Liver (tissue), 9 donors: ENCODE measurements around the gene BORCS8. TPM values are rescaled to one million over a fixed set of nuclear protein-coding genes. Genes with fewer than 3 reads are reported as not detected.

Experiments used
- DNase-seq: peaks from one replicate; pipeline ENCODE4 v3.0.0-alpha.2; 2017; ENCODE audit warnings: low spot score
- H3K27ac ChIP-seq, 2 donors: one replicate each; pipeline ENCODE4 v1.7.0; 2013; ENCODE audit warnings: inconsistent platforms in 2 of 2, low read length in 2 of 2, control low read depth in 1 of 2, low read depth in 1 of 2, mild to moderate bottlenecking in 1 of 2
- H3K27me3 ChIP-seq, 4 donors: one replicate each; pipeline versions ENCODE4 v1.6.1 to v1.7.0; 2013; ENCODE audit warnings: low read length in 3 of 4, inconsistent platforms in 1 of 4, mild to moderate bottlenecking in 1 of 4, moderate library complexity in 1 of 4; ENCODE audit not compliant: control insufficient read depth in 4 of 4, insufficient read depth in 4 of 4
- H3K36me3 ChIP-seq, 4 donors: one replicate each; pipeline versions ENCODE4 v1.6.1 to v1.7.0; 2013; ENCODE audit warnings: low read length in 3 of 4, mild to moderate bottlenecking in 3 of 4, low read depth in 1 of 4, moderate library complexity in 1 of 4; ENCODE audit not compliant: control insufficient read depth in 4 of 4, insufficient read depth in 3 of 4
- H3K4me1 ChIP-seq, 4 donors: one replicate each; pipeline versions ENCODE4 v1.6.1 to v1.7.0; 2013; ENCODE audit warnings: low read length in 3 of 4, mild to moderate bottlenecking in 3 of 4, moderate library complexity in 1 of 4; ENCODE audit not compliant: control insufficient read depth in 4 of 4, insufficient read depth in 4 of 4
- H3K4me3 ChIP-seq, 3 donors: one replicate each; pipeline versions ENCODE4 v1.6.1 to v1.7.0; 2013; ENCODE audit warnings: low read length in 3 of 3, control low read depth in 1 of 3, low read depth in 1 of 3, mild to moderate bottlenecking in 1 of 3
- H3K9ac ChIP-seq, 2 donors: one replicate each; pipeline ENCODE4 v1.7.0; 2013; ENCODE audit warnings: low read length in 2 of 2, mild to moderate bottlenecking in 2 of 2, moderate library complexity in 2 of 2, control low read depth in 1 of 2, low read depth in 1 of 2
- H3K9me3 ChIP-seq, 4 donors: one replicate each; pipeline versions ENCODE4 v1.6.1 to v1.7.0; 2013; ENCODE audit warnings: low read length in 3 of 4; ENCODE audit not compliant: control insufficient read depth in 4 of 4
- EGR1 ChIP-seq, 2 donors: IDR thresholded peaks; 2 replicates each; pipeline ENCODE4 v1.6.1; 2016 to 2018; ENCODE audit warnings: antibody characterized with exemption in 2 of 2, low read depth in 2 of 2
- FOXA1 ChIP-seq: IDR thresholded peaks from 2 replicates; pipeline ENCODE4 v1.6.1; 2016; ENCODE audit warnings: antibody characterized with exemption
- FOXA2 ChIP-seq: IDR thresholded peaks from 2 replicates; pipeline ENCODE4 v1.6.1; 2016; ENCODE audit warnings: antibody characterized with exemption
- GABPA ChIP-seq, 2 donors: IDR thresholded peaks in 1 of 2; conservative IDR thresholded peaks in 1 of 2; 2 replicates each; pipeline ENCODE4 v1.6.1; 2016; ENCODE audit warnings: antibody characterized with exemption in 2 of 2, mild to moderate bottlenecking in 1 of 2, moderate library complexity in 1 of 2
- HNF4A ChIP-seq, 2 donors: conservative IDR thresholded peaks; 2 replicates each; pipeline ENCODE4 v1.6.1; 2016; ENCODE audit warnings: antibody characterized with exemption in 2 of 2, mild to moderate bottlenecking in 2 of 2
- HNF4G ChIP-seq: IDR thresholded peaks from 2 replicates; pipeline ENCODE4 v1.6.1; 2016; ENCODE audit warnings: antibody characterized with exemption
- JUND ChIP-seq, 2 donors: IDR thresholded peaks; 2 replicates each; pipeline ENCODE4 v1.6.1; 2016; ENCODE audit warnings: antibody characterized with exemption in 2 of 2
- NR2F2 ChIP-seq: IDR thresholded peaks from 2 replicates; pipeline ENCODE4 v1.6.1; 2016; ENCODE audit warnings: antibody characterized with exemption
- RAD21 ChIP-seq, 2 donors: IDR thresholded peaks; 2 replicates each; pipeline ENCODE4 v1.6.1; 2016; ENCODE audit warnings: antibody characterized with exemption in 2 of 2, mild to moderate bottlenecking in 2 of 2
- RXRA ChIP-seq, 2 donors: IDR thresholded peaks; 2 replicates each; pipeline ENCODE4 v1.6.1; 2017 to 2018; ENCODE audit warnings: antibody characterized with exemption in 2 of 2, mild to moderate bottlenecking in 1 of 2
- SP1 ChIP-seq: IDR thresholded peaks from 2 replicates; pipeline ENCODE4 v1.6.1; 2018; ENCODE audit warnings: antibody characterized with exemption, mild to moderate bottlenecking
- TAF1 ChIP-seq: conservative IDR thresholded peaks from 2 replicates; pipeline ENCODE4 v1.6.1; 2016; ENCODE audit warnings: antibody characterized with exemption, mild to moderate bottlenecking
- YY1 ChIP-seq: IDR thresholded peaks from 2 replicates; pipeline ENCODE4 v1.6.1; 2016; ENCODE audit warnings: antibody characterized with exemption, mild to moderate bottlenecking
- WGBS: extraction: QIAGEN DNeasy Blood & Tissue Kit; methylation state at CpG from one replicate; pipeline ENCODE4 v1.1.7; 2013; 5-methylcytosine and 5-hydroxymethylcytosine counted together
- polyA plus RNA-seq, 2 donors: library from polyadenylated mRNA; stranded (reverse) in 1 of 2; unstranded in 1 of 2; fragments of 200-250 nt in 1 of 2; fragments of >200 nt in 1 of 2; fragmentation: Nextera tagmentation in 1 of 2; extraction: Ambion mirVana in 1 of 2; gene quantifications; one replicate each; pipeline versions ENCODE4 v1.2.1 to v1.2.3, GENCODE V29; 2013 to 2015
- total RNA-seq, 2 donors: library from RNA; depleted of rRNA; stranded (reverse); fragments of >200 nt; gene quantifications; one replicate each; pipeline ENCODE4 v1.2.3, GENCODE V29; 2014
- TF ChIP-seq, protein P1 (sequence below): IDR thresholded peaks from 2 replicates; pipeline ENCODE4 v1.6.1; 2016; ENCODE audit warnings: antibody characterized with exemption, mild to moderate bottlenecking
- TF ChIP-seq, protein P2 (sequence below): IDR thresholded peaks from 2 replicates; pipeline ENCODE4 v1.6.1; 2016; ENCODE audit warnings: antibody characterized with exemption
- TF ChIP-seq, protein P3 (sequence below): fragments of 150-350 bp; IDR thresholded peaks from 2 replicates; pipeline ENCODE4 v1.5.1; 2017; ENCODE audit warnings: improper control_type of control experiment, low read depth, low read length; ENCODE audit not compliant: missing input control
- TF ChIP-seq, protein P4 (sequence below): IDR thresholded peaks from 2 replicates; pipeline ENCODE4 v1.6.1; 2016; ENCODE audit warnings: antibody characterized with exemption
- TF ChIP-seq, protein P5 (sequence below): IDR thresholded peaks from 2 replicates; pipeline ENCODE4 v1.6.1; 2016; ENCODE audit warnings: antibody characterized with exemption
- donor health status: healthy.
- donor health status: healthy.
- donor health status: healthy.
- donor health status: healthy.
- donor health status: healthy.

Gene BORCS8
- total and polyA plus RNA-seq, 4 donors = 7.6 to 13.5 (median 9.4) TPM

DNA sequence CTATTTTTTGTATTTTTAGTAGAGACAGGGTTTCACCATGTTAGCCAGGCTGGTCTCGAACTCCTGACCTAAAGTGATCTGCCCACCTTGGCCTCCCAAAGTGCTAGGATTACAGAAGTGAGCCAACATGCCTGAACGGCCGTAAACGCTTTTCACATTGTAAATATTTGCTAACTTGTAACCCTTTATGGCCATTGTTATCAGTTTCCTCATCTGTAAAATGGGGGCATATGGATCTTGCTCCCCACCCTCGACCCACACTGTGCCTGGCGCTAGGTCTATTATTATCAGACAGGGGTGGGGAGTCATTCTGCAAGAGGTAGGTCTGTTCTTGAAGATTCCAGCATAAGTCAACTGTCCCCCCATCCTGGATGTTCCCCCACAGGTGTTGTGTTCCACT, 31.7 kb upstream of the BORCS8 start:
- H3K9me3 ChIP-seq = no peaks in the 10 kb centered on the region
- TF ChIP-seq RAD21 (IDR thresholded peaks at IDR 0.05) (no peak), GABPA (IDR thresholded peaks at IDR 0.05 in 1 of 2, conservative IDR thresholded peaks at IDR 0.05 in 1 of 2) (no peak), RXRA (IDR thresholded peaks at IDR 0.05) (no peak), FOXA2 (no peak), FOXA1 (no peak), TAF1 (no peak), EGR1 (IDR thresholded peaks at IDR 0.05; ENCODE audit: low read depth in 2 of 2) (no peak), JUND (IDR thresholded peaks at IDR 0.05) (no peak)
- TF ChIP-seq, protein P1, sequence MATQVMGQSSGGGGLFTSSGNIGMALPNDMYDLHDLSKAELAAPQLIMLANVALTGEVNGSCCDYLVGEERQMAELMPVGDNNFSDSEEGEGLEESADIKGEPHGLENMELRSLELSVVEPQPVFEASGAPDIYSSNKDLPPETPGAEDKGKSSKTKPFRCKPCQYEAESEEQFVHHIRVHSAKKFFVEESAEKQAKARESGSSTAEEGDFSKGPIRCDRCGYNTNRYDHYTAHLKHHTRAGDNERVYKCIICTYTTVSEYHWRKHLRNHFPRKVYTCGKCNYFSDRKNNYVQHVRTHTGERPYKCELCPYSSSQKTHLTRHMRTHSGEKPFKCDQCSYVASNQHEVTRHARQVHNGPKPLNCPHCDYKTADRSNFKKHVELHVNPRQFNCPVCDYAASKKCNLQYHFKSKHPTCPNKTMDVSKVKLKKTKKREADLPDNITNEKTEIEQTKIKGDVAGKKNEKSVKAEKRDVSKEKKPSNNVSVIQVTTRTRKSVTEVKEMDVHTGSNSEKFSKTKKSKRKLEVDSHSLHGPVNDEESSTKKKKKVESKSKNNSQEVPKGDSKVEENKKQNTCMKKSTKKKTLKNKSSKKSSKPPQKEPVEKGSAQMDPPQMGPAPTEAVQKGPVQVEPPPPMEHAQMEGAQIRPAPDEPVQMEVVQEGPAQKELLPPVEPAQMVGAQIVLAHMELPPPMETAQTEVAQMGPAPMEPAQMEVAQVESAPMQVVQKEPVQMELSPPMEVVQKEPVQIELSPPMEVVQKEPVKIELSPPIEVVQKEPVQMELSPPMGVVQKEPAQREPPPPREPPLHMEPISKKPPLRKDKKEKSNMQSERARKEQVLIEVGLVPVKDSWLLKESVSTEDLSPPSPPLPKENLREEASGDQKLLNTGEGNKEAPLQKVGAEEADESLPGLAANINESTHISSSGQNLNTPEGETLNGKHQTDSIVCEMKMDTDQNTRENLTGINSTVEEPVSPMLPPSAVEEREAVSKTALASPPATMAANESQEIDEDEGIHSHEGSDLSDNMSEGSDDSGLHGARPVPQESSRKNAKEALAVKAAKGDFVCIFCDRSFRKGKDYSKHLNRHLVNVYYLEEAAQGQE = no peak
- TF ChIP-seq, protein P2, sequence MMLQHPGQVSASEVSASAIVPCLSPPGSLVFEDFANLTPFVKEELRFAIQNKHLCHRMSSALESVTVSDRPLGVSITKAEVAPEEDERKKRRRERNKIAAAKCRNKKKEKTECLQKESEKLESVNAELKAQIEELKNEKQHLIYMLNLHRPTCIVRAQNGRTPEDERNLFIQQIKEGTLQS = no peak
- H3K27me3 ChIP-seq = peaks cover 0 to 5% (median 0%) of the 10 kb centered on the region in 4 donors
- H3K4me1 ChIP-seq = peaks cover 5 to 19% (median 12%) of the 10 kb centered on the region in 4 donors
- H3K27ac ChIP-seq = no peak overlapping the region
- H3K4me3 ChIP-seq = no peak overlapping the region
- no peak for DNase-seq
- H3K36me3 ChIP-seq = no peaks in the 10 kb centered on the region
- H3K9ac ChIP-seq = no peak overlapping the region
- WGBS = 55% methylated on average over 6 of the region's 6 CpGs

DNA sequence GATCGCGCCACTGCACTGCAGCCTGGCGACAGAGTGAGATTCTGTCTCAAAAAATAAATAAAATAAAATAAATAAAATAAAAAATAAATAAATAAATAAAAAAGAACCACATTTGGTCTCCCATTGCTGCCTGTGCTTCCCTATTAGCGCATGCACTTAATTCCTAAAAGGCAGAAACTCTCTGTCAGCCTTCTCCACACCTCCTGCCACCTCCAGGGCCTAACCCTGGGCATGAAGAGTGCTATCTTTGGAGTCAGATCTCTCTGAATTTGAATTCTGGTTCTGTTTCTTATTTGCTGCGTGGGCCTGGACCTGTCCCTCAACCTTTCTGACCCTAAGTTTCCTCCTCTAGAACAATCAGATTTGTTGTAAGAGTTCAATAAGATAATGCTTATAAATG, 31.1 kb upstream of the BORCS8 start:
- Histone ChIP-seq H3K9me3 (no peaks in the 10 kb centered on the region), H3K27me3 (peaks cover 0 to 5% (median 0%) of the 10 kb centered on the region in 4 donors)
- 90% methylated on average over 5 of the region's 5 CpGs for WGBS

More for the DNA sequence above, 31.1 kb upstream of the BORCS8 start:
- Histone ChIP-seq H3K9ac (no peak overlapping the region), H3K4me1 (peaks cover 0 to 14% (median 8%) of the 10 kb centered on the region in 4 donors), H3K27ac (no peak overlapping the region), H3K4me3 (no peak overlapping the region), H3K36me3 (no peaks in the 10 kb centered on the region)
- TF ChIP-seq YY1 (no peak), NR2F2 (no peak), RAD21 (IDR thresholded peaks at IDR 0.05) (no peak), JUND (IDR thresholded peaks at IDR 0.05) (no peak), FOXA2 (no peak), TAF1 (no peak), FOXA1 (no peak), SP1 (no peak), HNF4G (no peak), HNF4A (conservative IDR thresholded peaks at IDR 0.05) (no peak), GABPA (IDR thresholded peaks at IDR 0.05 in 1 of 2, conservative IDR thresholded peaks at IDR 0.05 in 1 of 2) (no peak), RXRA (IDR thresholded peaks at IDR 0.05) (no peak), EGR1 (IDR thresholded peaks at IDR 0.05; ENCODE audit: low read depth in 2 of 2) (no peak)
- TF ChIP-seq, protein P1 = no peak
- TF ChIP-seq, protein P3, sequence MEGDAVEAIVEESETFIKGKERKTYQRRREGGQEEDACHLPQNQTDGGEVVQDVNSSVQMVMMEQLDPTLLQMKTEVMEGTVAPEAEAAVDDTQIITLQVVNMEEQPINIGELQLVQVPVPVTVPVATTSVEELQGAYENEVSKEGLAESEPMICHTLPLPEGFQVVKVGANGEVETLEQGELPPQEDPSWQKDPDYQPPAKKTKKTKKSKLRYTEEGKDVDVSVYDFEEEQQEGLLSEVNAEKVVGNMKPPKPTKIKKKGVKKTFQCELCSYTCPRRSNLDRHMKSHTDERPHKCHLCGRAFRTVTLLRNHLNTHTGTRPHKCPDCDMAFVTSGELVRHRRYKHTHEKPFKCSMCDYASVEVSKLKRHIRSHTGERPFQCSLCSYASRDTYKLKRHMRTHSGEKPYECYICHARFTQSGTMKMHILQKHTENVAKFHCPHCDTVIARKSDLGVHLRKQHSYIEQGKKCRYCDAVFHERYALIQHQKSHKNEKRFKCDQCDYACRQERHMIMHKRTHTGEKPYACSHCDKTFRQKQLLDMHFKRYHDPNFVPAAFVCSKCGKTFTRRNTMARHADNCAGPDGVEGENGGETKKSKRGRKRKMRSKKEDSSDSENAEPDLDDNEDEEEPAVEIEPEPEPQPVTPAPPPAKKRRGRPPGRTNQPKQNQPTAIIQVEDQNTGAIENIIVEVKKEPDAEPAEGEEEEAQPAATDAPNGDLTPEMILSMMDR = no peak
- TF ChIP-seq, protein P4, sequence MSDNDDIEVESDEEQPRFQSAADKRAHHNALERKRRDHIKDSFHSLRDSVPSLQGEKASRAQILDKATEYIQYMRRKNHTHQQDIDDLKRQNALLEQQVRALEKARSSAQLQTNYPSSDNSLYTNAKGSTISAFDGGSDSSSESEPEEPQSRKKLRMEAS = no peak
- TF ChIP-seq, protein P5, sequence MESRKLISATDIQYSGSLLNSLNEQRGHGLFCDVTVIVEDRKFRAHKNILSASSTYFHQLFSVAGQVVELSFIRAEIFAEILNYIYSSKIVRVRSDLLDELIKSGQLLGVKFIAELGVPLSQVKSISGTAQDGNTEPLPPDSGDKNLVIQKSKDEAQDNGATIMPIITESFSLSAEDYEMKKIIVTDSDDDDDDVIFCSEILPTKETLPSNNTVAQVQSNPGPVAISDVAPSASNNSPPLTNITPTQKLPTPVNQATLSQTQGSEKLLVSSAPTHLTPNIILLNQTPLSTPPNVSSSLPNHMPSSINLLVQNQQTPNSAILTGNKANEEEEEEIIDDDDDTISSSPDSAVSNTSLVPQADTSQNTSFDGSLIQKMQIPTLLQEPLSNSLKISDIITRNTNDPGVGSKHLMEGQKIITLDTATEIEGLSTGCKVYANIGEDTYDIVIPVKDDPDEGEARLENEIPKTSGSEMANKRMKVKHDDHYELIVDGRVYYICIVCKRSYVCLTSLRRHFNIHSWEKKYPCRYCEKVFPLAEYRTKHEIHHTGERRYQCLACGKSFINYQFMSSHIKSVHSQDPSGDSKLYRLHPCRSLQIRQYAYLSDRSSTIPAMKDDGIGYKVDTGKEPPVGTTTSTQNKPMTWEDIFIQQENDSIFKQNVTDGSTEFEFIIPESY = no peak
- TF ChIP-seq, protein P2 = no peak
- DNase-seq = no peak
